Ovary (tissue), 9 donors: Measurements from ENCODE around the gene ABHD17A. TPM values are rescaled to one million over a fixed set of nuclear protein-coding genes. Genes with fewer than 3 reads are reported as not detected.

Experiments used
- DNase-seq, 5 donors: peaks; one replicate each; pipeline ENCODE4 v3.0.0-alpha.2; 2019 to 2020
- H3K27ac ChIP-seq, 2 donors: fragments of 200-600 bp; one replicate each; pipeline versions ENCODE4 v1.5.1 to v1.8.0; 2019 to 2022
- H3K27me3 ChIP-seq: fragments of 200-600 bp; one replicate; pipeline ENCODE4 v1.8.0; 2022
- H3K36me3 ChIP-seq: fragments of 200-600 bp; sonication (generic); one replicate; pipeline ENCODE4 v1.5.1; 2019
- H3K4me1 ChIP-seq: one replicate; pipeline ENCODE4 v1.8.1; 2013; ENCODE audit warnings: mild to moderate bottlenecking, moderate library complexity; ENCODE audit not compliant: insufficient read depth
- H3K4me3 ChIP-seq: fragments of 200-600 bp; sonication (generic); one replicate; pipeline ENCODE4 v1.5.1; 2017
- H3K9me3 ChIP-seq, 2 donors: fragments of 200-600 bp in 1 of 2; sonication (generic) in 1 of 2; one replicate each; pipeline versions ENCODE4 v1.5.1 to v1.8.1; 2013 to 2019; ENCODE audit warnings: mild to moderate bottlenecking in 1 of 2, moderate library complexity in 1 of 2
- EP300 ChIP-seq: sonication (generic); formaldehyde crosslinking; IDR thresholded peaks from one replicate; pipeline ENCODE4 v1.6.1; 2017; ENCODE audit warnings: antibody characterized with exemption
- POLR2A ChIP-seq: fragments of 450-650 bp; IDR thresholded peaks from one replicate; pipeline ENCODE4 v1.6.1; 2017; ENCODE audit warnings: antibody characterized with exemption, mild to moderate bottlenecking, moderate library complexity
- WGBS, 3 donors: extraction: QIAGEN DNeasy Blood & Tissue Kit in 1 of 3; methylation state at CpG; one replicate each; pipeline versions ENCODE4 v1.1.5 to v1.1.7; 2013 to 2017; 5-methylcytosine and 5-hydroxymethylcytosine counted together
- intact Hi-C, 4 donors: fragments of 100-400 bp; cut with DNase I; formaldehyde crosslinking; loops; one replicate each; pipeline versions ENCODE4 v1.11.0 to v1.15.1; 2022 to 2023
- polyA plus RNA-seq, 2 donors: library from polyadenylated mRNA; stranded (reverse); fragments of 200-250 nt in 1 of 2; fragments of 350-450 nt in 1 of 2; fragmentation: Illumina TruSeq in 1 of 2; extraction: RNeasy Lipid Tissue Mini Kit (QIAGEN cat#74804) in 1 of 2; gene quantifications; one replicate each; pipeline ENCODE4 v1.2.3, GENCODE V29; 2013 to 2014
- total RNA-seq, 7 donors: library from RNA; depleted of rRNA in 2 of 7; stranded (reverse); fragments of >200 nt in 2 of 7; fragmentation: NEBNext Ultra II Directional in 3 of 7; extraction: Animal tissue kit (Norgen Biotek cat#: 25700) in 3 of 7; gene quantifications; one replicate each; pipeline versions ENCODE4 v1.1.0 to v1.2.4, GENCODE V29; 2016 to 2023
- TF ChIP-seq, protein P1 (sequence below), 3 donors: fragments of 450-650 bp in 2 of 3; fragments of 200-600 bp in 1 of 3; IDR thresholded peaks; one replicate each; pipeline versions ENCODE4 v1.5.1 to v1.8.0; 2016 to 2022; ENCODE audit warnings: antibody characterized with exemption in 3 of 3, mild to moderate bottlenecking in 1 of 3
- donor health status: DM: no; HTN: no; CAD: no; lungs with moderate emphysema.
- donor health status: DM: no; HTN: no; CAD: no.
- donor health status: Bipolar disorder and iron deficiency.
- donor health status: DM: yes; HTN: yes; CAD: no.
- donor health status: DM: no; HTN: no; CAD: no.
- donor health status: DM: yes; HTN: yes; CAD: no.

Gene ABHD17A
- total and polyA plus RNA-seq, 9 donors = 0.57 to 87.3 (median 65.4) TPM

DNA sequence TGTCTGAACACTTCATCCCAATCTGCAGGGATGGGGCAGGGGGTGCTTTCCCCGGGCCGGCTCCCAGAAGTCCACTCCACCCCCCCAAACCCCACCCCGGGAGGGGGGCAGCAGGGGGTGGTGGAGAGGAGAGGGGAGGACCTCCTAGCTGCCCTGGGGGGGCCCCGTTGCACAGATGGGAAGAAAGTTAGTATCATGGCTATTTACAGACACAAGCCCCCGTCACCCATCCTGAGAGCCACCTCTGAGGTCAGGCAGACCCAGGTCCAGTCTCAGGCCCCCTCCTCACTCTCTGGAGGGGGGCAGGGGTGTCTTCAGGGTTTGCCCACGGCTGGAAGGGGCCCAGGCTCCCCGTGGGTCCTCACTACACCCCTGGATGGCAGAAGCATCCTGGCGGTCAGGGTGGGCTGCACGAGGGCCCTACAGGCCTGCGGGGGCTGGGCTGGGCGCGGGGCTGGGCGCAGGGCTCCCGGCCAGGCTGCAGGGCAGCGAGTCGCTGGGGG lies 31.2 kb downstream of the ABHD17A start:
- H3K27me3 ChIP-seq = no peaks in the 10 kb centered on the region
- WGBS, 3 donors = 75 to 85% (median 79%) methylated on average over 13 to 16 of the region's 16 CpGs

DNA sequence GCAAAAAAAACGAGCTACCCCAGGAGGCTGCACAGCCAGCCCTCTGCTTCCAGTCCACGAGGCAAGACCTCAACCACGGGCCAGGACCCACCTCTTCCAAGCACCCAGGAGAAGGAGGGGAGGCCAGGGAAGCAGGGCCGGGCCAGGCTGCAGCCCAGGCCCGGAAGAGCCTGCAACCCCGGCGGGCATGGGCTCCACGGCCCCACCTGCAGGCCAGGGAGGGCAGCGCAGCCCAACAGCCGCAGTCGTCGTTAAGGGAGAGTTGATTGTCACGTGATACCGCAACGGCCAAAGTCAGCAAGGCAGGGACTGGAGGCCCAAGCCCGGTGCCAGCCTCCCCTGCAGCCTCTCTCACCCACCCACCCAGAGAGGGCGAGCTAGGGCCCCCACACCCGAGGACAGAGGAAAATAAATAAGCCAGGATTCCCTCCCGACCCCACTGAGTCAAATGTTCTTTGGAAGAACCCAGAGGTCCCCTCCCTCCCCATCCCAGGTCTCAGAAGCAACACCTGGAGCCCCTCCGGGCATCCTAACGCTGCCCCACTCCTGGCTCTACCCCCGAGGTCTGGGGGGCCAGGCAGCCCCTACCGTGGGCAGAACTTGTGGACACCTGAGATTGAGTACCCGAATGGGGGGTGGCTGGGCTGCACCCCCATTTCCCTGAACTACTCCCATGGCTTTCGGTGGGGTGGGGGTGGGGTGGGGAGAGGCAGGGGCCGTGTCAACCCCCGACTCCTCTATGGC lies 31.8 kb downstream of the ABHD17A start:
- H3K4me3 ChIP-seq = no peak overlapping the region
- DNase-seq = peak in 3 of 5 donors; percentile 59 to 75 (median 60)
- intact Hi-C loops = no loop called here

More for the DNA sequence above, 31.2 kb downstream of the ABHD17A start:
- H3K4me1 ChIP-seq = peaks cover 14% of the 10 kb centered on the region
- no peak overlapping the region for H3K27ac ChIP-seq
- intact Hi-C loops = no loop called here
- no peak overlapping the region for H3K4me3 ChIP-seq
- TF ChIP-seq POLR2A = no peak
- TF ChIP-seq, protein P1, sequence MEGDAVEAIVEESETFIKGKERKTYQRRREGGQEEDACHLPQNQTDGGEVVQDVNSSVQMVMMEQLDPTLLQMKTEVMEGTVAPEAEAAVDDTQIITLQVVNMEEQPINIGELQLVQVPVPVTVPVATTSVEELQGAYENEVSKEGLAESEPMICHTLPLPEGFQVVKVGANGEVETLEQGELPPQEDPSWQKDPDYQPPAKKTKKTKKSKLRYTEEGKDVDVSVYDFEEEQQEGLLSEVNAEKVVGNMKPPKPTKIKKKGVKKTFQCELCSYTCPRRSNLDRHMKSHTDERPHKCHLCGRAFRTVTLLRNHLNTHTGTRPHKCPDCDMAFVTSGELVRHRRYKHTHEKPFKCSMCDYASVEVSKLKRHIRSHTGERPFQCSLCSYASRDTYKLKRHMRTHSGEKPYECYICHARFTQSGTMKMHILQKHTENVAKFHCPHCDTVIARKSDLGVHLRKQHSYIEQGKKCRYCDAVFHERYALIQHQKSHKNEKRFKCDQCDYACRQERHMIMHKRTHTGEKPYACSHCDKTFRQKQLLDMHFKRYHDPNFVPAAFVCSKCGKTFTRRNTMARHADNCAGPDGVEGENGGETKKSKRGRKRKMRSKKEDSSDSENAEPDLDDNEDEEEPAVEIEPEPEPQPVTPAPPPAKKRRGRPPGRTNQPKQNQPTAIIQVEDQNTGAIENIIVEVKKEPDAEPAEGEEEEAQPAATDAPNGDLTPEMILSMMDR (IDR thresholded peaks at IDR 0.05) = no peak
- no peak for TF ChIP-seq EP300
- H3K36me3 ChIP-seq = no peaks in the 10 kb centered on the region
- DNase-seq = no peak
- no peaks in the 10 kb centered on the region for H3K9me3 ChIP-seq

DNA sequence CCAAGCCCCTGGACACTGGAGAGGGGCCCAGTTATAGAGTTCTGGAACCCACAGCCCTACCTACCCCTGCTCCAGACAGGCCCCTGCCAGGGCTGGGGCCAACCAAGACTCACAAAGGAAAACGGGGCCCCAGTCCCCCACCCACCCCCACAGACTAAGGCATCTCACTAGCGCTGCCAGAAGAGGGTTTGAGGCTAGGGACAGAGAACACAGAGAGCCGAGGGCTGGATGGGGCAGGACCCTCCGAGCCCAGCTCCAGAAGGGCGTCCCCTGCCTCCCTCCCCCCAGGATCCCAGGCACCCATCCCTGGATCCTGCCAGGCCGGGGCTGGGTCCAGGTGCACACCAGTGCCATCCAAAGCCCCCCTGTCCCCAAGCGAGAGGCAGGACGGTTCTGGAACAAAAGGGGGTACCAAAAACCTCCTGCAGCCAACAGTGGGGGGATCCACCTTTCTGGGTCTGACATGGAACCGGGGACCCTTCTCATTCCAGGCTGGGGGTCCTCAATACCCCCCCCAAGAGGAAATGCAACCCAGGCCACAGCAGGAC lies 32.6 kb downstream of the ABHD17A start:
- DNase-seq = no peak
- WGBS, 3 donors = 73 to 77% (median 76%) methylated on average over 7 to 9 of the region's 9 CpGs
- no peaks in the 10 kb centered on the region for H3K9me3 ChIP-seq
- H3K36me3 ChIP-seq = no peaks in the 10 kb centered on the region
- intact Hi-C loops = no loop called here
- H3K27me3 ChIP-seq = no peaks in the 10 kb centered on the region
- no peak overlapping the region for H3K4me3 ChIP-seq
- TF ChIP-seq, protein P1 (IDR thresholded peaks at IDR 0.05) = no peak
- TF ChIP-seq POLR2A (no peak), EP300 (no peak)
- no peak overlapping the region for H3K27ac ChIP-seq
- H3K4me1 ChIP-seq = peaks cover 12% of the 10 kb centered on the region

More for the DNA sequence above, 31.8 kb downstream of the ABHD17A start:
- no peaks in the 10 kb centered on the region for H3K27me3 ChIP-seq
- no peak overlapping the region for H3K27ac ChIP-seq
- TF ChIP-seq, protein P1 (IDR thresholded peaks at IDR 0.05) = peak; percentile 44 to 48 (median 46)
- TF ChIP-seq EP300 = no peak
- H3K9me3 ChIP-seq = no peaks in the 10 kb centered on the region
- peaks cover 14% of the 10 kb centered on the region for H3K4me1 ChIP-seq
- WGBS, 3 donors = 49 to 56% (median 50%) methylated on average over 26 to 27 of the region's 27 CpGs
- H3K36me3 ChIP-seq = no peaks in the 10 kb centered on the region

DNA sequence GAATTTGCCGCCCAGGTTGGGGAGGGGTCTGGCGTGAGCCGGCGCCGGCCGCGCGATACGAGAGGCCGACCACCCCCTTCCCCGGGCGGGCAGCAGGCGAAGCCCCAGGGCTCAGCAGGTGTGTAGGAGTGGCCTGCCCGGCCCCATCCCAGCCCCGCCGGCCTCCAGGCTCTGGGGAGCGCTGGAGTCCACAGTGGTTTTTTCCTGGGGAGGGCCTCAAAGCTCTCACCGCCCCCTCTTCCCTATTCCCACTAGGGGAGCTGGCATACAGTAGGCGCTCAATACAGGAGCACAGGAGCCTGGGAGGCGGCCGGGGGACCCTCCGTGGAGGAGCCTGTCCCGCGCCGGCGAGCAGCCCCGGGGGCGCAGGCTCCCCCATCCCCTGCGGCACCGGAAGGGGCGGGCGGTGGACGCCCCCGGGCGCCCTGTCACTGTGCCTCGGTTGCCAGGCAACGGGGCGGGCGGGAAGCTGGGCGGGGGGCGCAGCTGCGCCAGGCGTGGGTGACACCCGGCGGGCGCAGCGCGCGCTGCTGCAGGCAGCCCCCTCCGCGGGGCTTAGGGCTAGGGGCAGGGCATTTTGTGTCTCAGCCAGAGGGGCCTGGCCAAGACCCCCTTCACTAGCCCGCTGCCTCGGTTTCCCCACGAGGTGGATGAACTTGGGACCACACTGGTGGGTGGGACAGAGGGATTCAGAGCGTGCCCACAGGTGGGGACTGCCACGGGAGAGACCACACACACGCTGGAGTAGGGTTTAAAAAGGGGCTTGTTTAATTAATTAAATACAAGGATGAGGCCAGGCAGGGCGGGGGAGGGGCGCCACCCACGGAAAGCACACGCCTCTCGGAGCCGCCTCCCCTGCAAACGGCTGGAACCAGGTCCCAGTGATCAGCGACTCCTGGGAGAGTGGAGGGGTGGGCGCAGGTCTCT lies 33.4 kb downstream of the ABHD17A start:
- Histone ChIP-seq H3K27me3 (no peaks in the 10 kb centered on the region), H3K27ac (no peak overlapping the region), H3K4me3 (no peak overlapping the region), H3K9me3 (no peaks in the 10 kb centered on the region), H3K4me1 (peaks cover 8% of the 10 kb centered on the region), H3K36me3 (no peaks in the 10 kb centered on the region)
- TF ChIP-seq POLR2A (no peak), EP300 (no peak)
- TF ChIP-seq, protein P1 (IDR thresholded peaks at IDR 0.05) = no peak
- no peak for DNase-seq
- intact Hi-C loops = no loop called here
- WGBS, 3 donors = 30 to 42% (median 41%) methylated on average over 51 to 66 of the region's 66 CpGs
